ENCODE results near the gene PPP5C.
"Not testable (repeated sequence)": the region's sequence is repeated elsewhere in the genome, so short reads cannot be mapped to it uniquely, and the experiment has no call there.

The PPP5C gene

GRCh38 chr19:46410205-46411087 is 63.6 kb downstream of the PPP5C start:
- no peak for DNase-seq

GRCh38 chr19:46411088-46411924 is 64.4 kb downstream of the PPP5C start:
- DNase-seq = no peak

GRCh38 chr19:46411925-46412649 is 65.2 kb downstream of the PPP5C start:
- no peak for DNase-seq

GRCh38 chr19:46412650-46413261 is 65.9 kb downstream of the PPP5C start:
- no peak for DNase-seq

- DNase-seq = no peak
Measured at GRCh38 chr19:46413262-46414031, 66.6 kb downstream of the PPP5C start, which contains the start of gene CCDC8. Gene CCDC8, minus strand, starts transcription at chr19:46413564. Its CDS starts 754 bp downstream, at chr19:46412810.

DNA sequence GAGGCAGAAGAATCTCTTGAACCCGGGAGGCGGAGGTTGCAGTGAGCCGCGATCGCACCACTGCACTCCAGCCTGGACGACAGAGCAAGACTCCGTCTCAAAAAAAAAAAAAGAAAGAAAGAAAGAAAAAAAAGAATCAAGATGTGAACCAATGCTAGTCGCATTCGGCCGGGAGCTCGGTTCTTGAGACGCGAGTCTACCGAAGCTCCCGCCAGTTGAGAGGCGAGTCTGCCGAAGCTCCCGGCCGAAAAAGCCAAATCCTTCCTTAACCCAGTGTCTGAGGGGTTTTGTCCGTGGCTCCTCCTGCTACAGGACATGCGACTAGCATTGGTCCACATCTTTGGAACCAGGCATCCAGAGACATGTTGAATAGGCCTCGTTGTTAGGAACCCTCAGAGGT is 68.0 kb downstream of the PPP5C start:
- DNase-seq = not testable (repeated sequence)

GRCh38 chr19:46415804-46416709 is 69.2 kb downstream of the PPP5C start:
- DNase-seq = not testable (repeated sequence)

DNA sequence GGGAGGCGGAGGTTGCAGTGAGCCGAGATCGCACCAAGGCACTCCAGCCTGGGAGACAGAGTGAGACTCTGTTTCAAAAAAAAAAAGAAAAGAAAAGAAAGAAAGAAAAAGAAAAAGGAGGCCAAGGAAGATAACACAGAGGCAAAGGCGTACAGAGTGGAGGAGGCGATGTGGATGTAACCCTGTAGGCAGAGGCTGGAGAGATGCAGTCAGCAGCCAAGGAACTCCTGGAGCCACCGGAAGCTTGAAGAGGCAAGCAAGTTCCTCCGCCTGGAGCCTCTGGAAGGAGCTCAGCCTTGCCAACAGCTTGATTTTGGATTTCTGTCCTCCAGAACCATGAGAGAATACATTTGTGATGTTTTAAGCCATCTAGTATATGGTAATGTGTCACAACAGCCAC is 73.2 kb downstream of the PPP5C start:
- no peak for DNase-seq

- DNase-seq = no peak
Measured at GRCh38 chr19:46422344-46422743, 75.5 kb downstream of the PPP5C start.

- DNase-seq = no peak
Measured at GRCh38 chr19:46423188-46423587, 76.3 kb downstream of the PPP5C start.

- no peak for DNase-seq
Measured at GRCh38 chr19:46426035-46426505, 79.2 kb downstream of the PPP5C start.

DNA sequence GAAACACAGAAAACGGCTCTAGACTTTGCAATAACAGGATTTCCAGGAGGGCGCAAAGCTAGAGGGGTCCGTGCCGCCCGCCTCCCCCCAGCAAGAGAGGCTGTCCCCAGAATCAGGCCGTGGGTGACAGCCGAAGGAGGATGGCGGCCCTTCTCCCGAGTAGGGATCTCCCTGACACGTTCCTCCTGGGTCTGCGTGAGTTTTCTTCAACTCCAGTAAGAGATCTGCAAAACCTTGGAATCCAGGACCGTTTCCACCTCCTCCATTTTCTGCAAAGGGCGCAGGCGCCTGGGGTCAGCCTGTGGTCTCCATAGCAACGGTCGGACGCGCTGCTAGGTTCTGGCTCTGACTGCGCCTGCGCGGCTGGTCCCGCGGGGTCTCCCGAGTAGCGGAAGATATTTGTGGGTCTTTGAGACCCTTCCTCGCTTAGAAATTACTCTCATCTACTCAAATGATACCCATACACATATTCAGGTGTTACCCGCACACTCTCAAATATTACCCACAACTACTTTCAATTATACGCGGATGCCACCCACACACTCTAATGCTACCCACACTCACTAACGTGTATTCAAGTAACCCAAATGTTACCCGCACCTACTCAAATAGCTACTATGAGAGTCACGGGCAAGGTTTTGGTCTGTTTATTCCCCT is 79.7 kb downstream of the PPP5C start:
- DNase-seq = no peak

GRCh38 chr19:46427518-46428045 is 80.7 kb downstream of the PPP5C start:
- no peak for DNase-seq

DNA sequence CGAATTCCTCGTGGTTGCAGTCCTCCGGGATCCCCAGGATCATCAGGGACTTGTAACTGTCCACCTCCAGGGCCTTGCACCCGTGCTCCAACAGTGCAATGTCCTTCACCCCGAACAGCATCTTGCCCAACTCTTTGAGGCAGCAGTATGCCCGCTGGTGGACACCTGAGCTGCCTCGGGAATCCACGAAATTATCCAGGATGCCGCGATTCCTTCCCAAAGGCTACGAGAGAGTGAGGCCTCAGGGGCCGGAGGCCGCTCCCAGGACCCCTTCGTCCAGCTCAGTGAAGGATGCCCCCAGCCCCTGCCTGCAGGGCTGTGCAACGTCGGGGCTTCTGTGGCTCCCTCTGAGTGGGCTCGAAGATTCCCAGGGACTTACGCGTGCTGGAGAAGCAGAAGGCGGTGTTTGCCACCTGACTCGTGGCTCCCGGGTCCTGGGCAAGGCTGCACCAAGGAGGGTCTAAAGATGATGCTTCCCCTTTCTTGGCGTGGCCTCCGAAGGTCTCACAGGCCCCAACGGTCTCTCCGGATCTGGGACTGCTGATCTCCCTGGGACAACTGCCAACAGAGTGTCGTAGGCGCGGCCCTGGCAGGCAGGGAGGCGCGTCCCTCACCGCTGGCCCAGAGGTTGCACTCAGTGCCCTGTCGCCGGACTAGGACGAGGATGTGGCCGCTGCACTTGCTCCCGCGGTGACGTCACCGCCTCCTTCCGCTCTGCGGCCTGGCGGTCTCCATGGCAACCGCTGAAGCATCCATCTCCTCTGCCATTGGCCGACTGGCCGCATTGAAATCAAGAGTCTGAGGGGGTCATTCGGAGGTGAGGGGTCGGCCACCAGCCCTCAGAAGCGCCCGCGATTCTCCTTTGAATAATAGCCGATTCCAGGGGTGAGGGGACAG is 81.6 kb downstream of the PPP5C start, which contains the start of gene PNMA8C:
Gene PNMA8C, minus strand, starts transcription at position 698 of the 897 bp plus-strand sequence. Its CDS starts 577 bp downstream, at position 121.
- no peak for DNase-seq

- DNase-seq = no peak
Measured at GRCh38 chr19:46429999-46430398, 83.1 kb downstream of the PPP5C start.

DNA sequence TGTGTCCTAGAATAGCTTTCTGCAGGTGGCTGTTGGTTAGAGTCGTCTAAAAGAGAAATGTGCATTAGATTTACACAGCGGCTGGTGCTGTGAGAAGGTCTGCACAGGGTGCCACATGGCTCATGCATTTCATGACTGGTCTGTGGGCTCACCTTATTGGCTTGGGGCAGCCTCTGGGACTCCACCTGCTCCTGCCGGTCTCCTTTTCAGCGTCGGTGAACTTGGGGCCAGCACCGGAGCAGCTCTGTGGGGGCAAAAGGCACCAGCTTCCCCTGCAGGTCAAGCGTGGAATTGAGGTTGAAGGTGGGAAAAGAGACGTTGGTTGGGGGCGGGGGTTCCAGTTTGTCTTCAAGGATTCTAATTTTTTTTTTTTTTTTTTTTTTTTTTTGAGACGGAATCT is 84.9 kb downstream of the PPP5C start:
- no peak for DNase-seq

GRCh38 chr19:46433470-46433869 is 86.6 kb downstream of the PPP5C start:
- DNase-seq = not testable (repeated sequence)

GRCh38 chr19:46435009-46435408 is 88.1 kb downstream of the PPP5C start:
- no peak for DNase-seq

Data from cortex of kidney (tissue), 1 donor.